Inflammatory macrophage (primary cell): Measurements from ENCODE around the gene GMNN.
"Not testable (repeated sequence)": the region's sequence is repeated elsewhere in the genome, so short reads cannot be mapped to it uniquely, and the experiment has no call there.

ENCODE experiments used
- DNase-seq, 2 donors: peaks; one replicate each; pipeline ENCODE4 v3.0.0-alpha.2; 2020 to 2022
- total RNA-seq, 18 experiments: gene quantifications; one replicate each; lab custom pipeline; 2026; ENCODE audit warnings: mixed read lengths in 6 of 18, inconsistent platforms in 2 of 18; lab: John Stamatoyannopoulos, UW

Gene GMNN
- total RNA-seq, result 5.3 to 24.8 (median 14.7) reads per million in 18 experiments

- DNase-seq, result peak; percentile 98
Observed at GRCh38 chr6:24774696-24775519, at the start of gene GMNN. Gene GMNN, plus strand, starts transcription at chr6:24774937. Its CDS starts 2,310 bp downstream, at chr6:24777247.

DNA sequence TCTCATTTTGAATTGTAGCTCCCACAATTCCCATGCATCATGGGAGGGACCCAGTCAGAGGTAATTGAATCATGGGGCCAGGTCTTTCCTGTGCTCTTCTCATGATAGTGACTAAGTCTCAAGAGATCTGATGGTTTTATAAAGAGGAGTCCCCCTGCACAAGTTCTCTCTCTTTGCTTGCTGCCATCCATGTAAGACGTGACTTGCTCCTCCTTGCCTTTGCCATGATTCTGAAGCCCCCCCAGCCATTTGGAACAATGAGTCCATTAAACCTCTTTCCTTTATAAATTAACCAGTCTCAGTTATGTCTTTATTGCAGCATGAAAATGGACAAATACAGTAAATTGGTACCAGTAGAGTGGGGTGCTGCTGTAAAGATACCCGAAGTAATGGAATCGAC lies 44.1 kb upstream of the GMNN start:
- not testable (repeated sequence) for DNase-seq

- DNase-seq, result not testable (repeated sequence)
Observed at GRCh38 chr6:24731456-24732134, 43.1 kb upstream of the GMNN start.

DNA sequence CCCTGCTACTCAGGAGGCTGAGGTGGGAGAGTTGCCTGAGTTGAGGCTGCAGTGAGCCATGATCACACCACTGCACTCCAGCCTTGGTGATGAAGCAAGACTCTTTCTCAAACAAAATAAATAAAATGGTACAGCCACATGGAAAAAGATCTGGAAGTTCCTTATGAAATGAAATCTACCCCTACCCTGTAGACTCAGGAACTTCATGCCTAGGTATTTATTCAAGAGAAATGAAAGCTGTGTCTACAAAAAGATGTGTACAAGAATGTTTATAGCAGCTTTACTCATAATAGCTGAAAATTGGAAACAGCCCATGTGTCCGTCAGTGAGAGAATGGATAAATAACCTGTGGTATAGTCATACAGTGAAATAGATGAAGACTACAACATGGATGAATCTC lies 40.6 kb upstream of the GMNN start:
- no peak for DNase-seq

DNA sequence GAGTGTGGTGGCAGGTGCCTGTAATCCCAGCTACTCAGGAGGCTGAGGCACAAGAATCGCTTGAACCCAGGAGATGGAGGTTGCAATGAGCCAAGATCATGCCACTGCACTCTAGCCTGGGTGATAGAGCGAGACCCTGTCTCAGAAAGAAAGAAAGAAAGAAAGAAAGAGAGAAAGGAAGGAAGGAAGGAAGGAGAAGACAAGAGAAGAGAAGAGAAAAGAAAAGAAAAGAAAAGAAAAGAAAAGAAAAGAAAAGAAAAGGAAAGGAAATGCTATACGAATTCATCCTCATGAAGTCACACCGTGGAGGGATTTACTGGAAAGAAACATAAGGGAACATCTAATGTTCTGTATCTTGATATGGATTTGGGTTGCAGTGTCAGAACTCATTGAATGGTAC lies 40.0 kb upstream of the GMNN start:
- DNase-seq, result not testable (repeated sequence)

- DNase-seq, result peak; percentile 25 to 37
Observed at GRCh38 chr6:24738741-24739140, 36.0 kb upstream of the GMNN start.

DNA sequence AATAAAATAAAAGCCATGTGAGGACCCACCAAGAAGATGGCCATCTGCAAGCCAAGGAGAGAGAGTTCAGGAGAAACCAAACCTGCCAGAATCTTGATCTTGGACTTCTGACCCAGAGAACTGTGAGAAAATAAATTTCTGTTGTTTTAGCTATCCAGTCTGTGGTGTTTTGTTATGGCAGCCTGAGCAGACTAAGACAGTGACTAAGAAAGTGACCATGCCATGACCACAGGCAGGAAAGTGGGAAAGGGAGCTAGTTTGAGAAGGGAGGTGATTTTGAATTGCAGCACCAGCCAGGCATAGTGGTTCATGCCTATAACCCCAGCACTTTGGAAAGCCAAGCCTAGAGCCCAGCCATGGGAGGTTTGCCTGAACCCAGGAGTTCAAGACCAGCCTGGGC lies 33.9 kb upstream of the GMNN start:
- DNase-seq, result no peak

DNA sequence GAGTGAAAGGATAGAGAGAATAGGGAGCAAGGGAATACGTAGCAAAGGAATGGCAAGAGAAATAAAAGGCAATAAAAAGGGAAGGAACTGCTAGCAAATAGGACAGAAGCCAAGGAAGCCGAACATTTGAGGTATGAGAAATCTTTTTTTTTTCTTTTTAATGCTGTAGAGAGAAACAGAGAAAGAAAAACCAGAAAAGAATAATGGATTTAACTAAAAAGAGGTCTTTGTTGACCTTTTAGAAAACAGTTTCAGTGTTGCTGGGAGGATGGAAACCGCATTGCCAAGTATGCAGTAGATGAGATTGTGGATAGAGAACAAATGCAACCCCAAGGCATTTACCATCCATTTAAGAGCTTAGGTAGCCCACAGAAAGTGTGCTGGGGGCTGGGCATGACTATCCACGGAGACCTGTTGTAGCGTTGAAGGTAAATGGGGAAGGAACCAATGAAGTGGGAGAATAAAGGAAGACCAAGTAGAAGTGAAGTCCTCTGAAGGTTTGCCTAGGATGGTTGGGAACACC lies 32.5 kb upstream of the GMNN start:
- no peak for DNase-seq

GRCh38 chr6:24743265-24743943 lies 31.3 kb upstream of the GMNN start:
- DNase-seq, result peak; percentile 90 to 94

DNA sequence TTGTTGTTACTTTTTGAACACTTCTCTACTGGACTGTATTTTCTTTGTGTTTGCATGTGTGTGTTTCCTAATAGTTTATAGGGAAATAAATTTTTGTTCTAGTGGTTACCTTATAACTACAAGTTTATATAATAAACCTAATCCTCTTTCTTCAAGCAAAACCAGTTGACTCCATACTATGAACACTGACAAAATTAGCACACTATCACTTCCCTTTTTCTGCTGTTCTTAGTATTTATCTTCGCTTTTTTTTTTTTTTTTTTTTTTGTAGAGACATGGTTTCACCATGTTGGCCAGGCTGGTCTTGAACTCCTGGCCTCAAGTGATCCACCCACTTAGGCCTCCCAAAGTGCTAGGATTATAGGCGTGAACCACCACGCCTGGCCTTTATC lies 30.8 kb upstream of the GMNN start:
- DNase-seq, result peak; percentile 35 to 84

GRCh38 chr6:24744911-24745310 lies 29.8 kb upstream of the GMNN start:
- peak; percentile 92 to 96 for DNase-seq

DNA sequence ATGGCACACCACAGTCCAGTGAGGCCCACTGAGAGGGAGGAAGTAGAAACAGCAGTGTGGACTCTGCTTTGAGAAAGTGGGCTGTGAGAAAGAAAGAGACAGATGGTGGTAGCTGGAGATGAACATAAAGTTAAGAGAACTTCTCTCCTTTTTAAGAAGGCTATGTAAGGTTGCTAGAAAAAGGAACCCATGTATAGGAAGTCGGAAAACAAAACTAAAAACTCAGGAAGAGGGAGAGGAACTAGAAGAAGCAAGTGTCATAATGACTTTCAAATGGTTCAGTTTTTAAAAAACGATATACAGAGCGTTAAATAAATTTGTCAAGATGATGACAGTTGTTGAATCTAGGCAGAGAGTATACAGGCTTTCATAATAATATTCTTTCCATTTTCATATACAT lies 25.4 kb upstream of the GMNN start:
- DNase-seq, result peak; percentile 40 to 78

GRCh38 chr6:24750878-24751277 lies 23.9 kb upstream of the GMNN start:
- DNase-seq, result peak; percentile 32 to 33

DNA sequence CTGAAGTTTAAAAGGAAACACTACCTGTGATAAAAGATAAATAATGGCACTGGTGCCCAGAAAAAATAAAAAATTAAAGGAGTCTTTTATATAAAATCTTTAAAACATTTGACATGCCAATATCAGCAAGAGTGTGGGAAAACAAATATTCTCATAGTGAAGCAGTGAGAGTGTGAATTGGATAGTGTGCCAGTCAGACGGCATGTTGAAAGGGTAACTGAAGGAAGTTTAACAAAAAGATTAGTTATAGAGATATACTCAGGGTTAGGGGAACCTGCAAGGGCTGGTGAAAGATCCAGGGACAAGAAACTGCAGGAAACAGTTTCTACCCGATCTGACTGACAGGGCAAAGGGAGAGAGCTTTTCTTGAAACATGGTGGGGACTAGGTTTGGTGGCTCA lies 22.2 kb upstream of the GMNN start:
- no peak for DNase-seq

GRCh38 chr6:24752917-24753492 lies 21.7 kb upstream of the GMNN start:
- DNase-seq, result no peak

DNA sequence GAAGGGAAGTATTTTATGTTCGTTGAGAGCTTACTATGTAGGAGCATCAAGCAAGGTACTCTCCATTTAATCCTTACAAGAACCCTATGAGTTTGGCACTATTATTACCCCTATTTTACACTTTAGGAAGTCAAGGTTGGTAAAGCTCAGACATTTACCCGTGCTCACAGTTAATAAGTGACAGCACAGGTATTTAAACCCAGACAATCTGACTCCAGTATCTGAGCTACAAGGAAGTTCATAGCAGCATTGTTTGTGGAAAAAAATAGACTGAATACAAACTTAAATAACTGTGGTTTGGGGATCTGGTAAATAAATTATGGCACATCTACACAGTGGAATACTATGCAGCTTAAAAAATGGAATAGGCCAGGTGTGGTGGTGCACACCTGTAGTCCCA lies 21.2 kb upstream of the GMNN start:
- DNase-seq, result no peak

GRCh38 chr6:24754378-24754777 lies 20.4 kb upstream of the GMNN start:
- DNase-seq, result not testable (repeated sequence)

- no peak for DNase-seq
Observed at GRCh38 chr6:24755279-24755678, 19.5 kb upstream of the GMNN start.

DNA sequence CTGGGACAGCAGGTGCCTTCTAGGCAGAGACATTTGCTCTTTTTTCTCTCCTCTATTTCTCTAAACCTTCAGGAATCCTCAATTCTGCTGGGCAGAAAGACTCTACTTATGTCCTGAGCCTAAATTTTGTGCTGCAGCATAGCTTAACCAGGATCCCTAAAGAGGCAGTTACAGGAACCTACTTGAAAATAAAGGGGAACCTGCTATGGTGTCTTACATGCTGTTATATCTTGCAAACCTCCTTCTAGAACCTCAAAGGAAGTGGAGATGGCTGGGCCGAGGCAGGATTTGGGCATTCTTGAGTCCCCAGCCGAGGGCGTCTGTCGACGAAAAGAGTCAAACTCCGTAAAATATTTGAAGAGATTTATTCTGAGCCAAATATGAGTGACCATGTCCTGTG lies 17.1 kb upstream of the GMNN start:
- peak; percentile 53 to 68 for DNase-seq

DNA sequence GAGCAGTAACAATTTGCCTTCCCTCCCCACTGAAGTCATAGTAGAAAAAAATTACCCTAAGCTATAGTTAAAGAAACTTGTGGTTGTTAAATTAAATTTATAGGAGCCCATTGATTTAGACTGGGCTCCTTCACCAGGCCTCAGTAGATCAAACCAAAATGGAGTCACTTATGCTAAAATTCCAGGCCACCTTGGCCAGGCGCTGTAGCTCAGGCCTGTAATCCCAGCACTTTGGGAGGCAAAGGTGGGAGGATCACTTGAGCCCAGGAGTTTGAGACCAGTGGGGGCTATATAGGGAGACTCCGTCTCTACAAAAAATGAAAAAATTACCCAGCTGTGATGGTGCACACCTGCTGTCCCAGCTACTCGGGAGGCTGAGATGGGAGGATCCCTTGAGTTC lies 15.0 kb upstream of the GMNN start:
- no peak for DNase-seq

DNA sequence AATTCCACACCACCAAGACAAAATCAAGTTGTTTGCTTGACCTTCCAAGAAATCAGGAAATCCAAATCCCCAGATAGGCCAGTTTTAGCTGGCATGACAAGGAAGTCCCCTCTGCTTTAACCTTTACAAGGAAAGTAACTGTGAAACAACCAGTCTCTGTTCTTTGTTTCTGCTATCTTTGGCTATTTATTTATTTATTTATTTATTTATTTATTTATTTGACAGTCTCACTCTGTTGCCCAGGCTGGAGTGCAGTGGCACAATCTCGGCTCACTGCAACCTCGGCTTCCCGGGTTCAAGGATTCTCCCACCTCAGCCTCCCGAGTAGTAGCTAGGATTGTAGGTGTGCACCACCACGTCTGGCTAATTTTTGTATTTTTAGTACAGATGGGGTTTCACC lies 14.5 kb upstream of the GMNN start:
- DNase-seq, result no peak

- DNase-seq, result no peak
Observed at GRCh38 chr6:24761193-24761835, 13.4 kb upstream of the GMNN start.
